Stimulated activated CD8-positive, alpha-beta memory T cell treated with anti-CD3 and anti-CD28 coated beads, Interleukin-7, amount 100 ng/mL, for 1 hour (primary cell): ENCODE measurements around the gene VWA3A.
"Not testable (repeated sequence)": the region's sequence is repeated elsewhere in the genome, so short reads cannot be mapped to it uniquely, and the experiment has no call there.

Experiments
- DNase-seq, 2 donors: peaks; one replicate each; pipeline ENCODE4 v3.0.0-alpha.2; 2020; ENCODE audit warnings: low read depth in 2 of 2

VWA3A gene

DNA sequence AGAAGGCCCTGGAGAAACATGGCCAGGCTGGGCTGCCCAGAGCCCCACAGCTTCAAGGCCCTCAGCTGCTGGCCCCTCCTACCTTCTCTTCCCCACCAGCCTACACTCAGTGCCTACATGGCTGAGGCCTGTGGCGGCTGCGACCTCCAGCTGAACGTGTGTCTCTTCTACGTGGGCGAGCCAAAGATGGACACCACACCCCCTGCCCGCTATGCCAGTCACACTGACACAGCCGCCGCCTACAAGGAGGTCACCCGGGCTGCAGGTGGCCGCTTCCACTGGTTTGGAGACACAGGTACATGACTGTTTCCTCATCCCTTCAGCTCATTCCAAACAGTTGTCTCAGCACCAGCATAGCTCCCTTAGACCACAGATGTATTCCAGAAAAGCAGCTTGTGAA is 40.5 kb downstream of the VWA3A start:
- DNase-seq, result no peak

DNA sequence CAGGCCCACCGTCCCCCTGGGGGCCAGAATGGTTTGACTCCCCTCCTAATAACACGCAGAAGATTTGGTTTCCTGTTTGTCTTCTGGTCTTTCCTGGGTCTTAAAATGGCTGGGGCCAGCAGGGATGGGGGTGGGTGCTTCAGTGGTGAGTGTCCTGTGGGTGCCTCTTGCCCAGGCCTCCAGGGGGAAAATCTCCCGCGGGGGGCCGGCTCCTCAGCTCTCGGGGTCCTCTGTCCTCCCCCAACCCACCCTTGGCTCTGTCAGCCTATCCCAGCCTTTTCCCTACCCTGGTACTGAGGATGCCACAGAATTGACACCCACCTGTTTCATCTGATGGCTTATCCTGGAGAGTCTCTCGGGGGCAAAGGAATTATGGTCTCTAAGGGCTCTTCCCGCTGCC is 46.1 kb downstream of the VWA3A start:
- DNase-seq, result no peak

DNA sequence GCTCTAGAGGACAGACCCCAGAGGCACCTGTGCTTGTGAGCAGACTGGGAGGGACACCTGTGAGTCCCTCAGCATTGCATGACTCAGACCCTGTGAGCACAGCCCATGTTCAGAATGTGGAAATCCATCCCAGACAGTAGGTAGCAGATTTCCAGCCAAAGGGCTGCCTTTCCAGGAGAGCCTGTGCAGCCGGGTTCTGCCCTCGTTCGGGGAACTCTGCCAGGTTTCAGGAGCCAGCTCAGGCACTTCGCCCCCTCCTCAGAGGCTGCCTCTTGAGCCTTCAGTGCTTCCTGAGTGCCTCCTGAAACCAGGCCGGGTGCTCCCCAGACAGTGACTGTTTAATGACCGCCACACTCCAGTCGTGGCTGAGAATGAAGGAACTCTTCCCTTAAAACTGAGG is 46.7 kb downstream of the VWA3A start:
- DNase-seq, result no peak

DNA sequence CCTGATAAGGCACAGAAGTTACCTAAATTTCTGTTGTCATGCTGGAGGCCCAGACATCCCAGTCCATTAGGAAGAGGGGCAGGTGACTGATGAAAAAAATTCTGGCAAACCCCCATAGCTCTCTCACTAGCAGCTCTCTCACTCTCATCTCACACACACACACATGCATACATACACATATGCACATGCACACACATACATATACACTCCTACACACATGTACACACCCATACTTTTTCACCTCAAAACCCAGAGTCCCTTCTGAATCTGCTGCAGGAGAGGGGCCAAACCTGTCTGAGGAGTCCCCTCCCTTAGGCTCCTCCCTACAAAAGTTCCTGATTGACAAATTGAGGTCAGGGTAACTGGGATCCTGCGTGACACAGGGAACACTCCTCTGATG is 47.4 kb downstream of the VWA3A start:
- no peak for DNase-seq

DNA sequence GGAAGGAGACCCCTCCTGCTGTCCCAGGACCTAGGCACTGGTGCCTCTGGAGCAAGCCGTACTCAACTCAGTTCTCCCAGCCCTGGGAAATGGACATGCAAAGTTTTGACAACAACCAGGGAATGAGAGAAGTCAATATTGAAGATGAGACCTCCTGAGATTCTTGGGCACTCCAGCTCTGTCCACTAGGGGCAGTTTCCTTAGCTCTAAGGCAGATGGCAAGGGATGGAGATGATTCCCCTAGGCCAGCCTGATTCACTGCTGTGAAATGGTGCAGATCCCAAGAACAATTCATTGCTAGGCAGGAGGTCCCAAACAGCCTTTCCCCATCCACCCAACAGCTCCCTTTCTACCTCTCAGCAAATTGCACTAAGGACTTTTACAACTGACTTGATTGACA is 49.4 kb downstream of the VWA3A start:
- DNase-seq, result no peak

DNA sequence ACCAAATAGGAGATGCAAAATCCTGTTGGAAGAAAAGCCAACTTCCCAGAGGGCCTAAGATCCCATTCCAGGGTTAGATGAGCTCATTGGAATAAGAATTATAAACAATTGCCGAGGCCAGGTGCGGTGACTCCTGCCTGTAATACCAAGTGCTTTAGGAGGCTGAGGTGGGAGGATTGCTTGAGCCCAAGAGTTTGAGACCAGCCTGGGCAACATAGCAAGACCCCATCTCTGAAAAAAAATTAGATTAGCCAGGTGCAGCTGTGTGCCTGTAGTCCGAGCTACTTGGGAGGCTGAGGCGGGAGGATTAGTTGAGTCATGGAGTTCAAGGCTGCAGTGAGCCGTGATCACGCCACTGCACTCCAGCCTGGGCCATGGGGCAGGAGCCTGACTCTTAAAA is 52.2 kb downstream of the VWA3A start:
- no peak for DNase-seq

DNA sequence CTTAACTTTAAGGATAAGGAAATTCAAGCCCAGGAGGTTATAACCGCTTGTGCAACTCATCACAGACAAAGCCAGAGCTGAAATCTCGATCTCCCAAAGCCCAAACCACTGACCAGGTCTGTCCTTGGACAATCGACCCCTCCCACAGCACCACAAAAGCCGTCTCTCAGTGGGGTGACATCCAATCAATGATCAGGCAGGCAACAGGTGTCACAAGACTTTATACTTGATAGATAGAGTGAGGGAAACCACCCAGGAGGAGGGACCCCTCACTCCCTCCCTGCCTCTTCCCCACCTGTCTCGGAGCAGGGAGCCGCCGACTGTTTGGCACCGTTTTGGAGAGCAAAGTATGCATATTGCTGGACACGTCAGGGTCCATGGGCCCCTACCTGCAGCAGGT is 55.5 kb downstream of the VWA3A start:
- no peak for DNase-seq

DNA sequence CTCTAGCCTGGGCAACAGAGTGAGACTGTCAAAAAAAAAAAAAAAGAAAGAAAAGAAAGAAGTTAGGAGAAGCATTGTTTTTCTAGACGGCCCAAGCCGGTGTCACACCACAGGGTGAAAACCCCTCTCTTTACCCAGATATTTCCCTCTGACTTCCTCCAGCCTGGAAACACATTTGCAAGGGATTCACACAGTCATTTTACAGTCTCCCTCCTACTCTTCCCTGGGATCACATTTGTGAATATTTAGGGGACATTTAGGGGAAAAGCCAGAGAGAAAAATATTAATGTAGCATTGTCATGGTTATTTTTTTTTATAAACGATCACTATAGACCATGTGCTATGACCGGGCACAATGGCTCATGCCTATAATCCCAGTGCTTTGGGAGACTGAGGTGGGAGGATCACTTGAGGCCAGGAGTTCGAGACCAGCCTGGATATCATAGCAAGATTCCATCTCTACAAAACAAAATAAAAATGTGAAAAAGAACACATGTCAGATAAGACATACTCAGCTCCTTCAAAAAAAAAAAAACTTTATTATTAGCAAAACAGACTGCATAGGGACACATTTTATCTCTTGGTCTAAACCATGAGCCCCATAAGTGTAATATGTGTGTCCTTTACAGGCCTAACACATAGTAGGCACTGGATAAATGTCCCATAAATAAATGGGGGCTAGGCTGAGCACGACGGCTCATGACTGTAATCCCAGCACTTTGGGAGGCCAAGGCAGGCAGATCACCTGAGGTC is 59.1 kb downstream of the VWA3A start:
- no peak for DNase-seq

DNA sequence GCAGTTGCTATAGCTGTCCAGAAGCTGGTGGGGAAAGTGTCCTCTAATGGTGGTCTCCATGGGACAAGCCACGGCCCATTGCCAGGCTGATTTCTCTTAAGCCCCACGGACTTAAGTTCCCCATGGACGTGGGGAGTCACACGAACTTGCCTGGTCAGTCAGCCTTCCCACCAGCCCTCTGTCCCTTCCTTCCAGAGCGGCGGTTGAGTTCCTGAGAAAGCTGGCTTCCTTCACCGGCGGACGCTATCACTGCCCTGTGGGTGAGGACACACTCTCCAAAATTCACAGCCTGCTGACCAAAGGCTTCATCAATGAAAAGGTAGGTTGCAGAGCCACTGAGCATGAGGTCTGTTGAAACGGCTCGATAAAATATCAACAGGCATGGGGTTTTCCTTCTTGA is 60.0 kb downstream of the VWA3A start:
- no peak for DNase-seq

DNA sequence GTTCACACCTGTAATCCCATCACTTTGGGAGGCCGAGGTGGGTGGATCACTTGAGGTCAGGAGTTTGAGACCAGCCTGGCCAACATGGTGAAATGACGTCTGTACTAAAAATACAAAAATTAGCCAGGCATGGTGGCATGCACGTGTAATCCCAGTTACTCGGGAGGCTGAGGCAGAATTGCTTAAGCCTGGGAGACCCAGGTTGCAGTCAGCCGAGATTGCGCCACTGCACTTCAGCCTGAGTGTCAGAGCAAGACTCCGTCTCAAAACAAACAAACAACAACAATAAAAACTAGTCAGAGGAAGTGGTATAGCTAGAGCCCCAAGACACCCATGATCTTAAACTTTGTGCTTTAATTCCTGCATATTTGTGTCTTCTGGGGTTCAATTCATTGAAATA is 60.7 kb downstream of the VWA3A start:
- not testable (repeated sequence) for DNase-seq

DNA sequence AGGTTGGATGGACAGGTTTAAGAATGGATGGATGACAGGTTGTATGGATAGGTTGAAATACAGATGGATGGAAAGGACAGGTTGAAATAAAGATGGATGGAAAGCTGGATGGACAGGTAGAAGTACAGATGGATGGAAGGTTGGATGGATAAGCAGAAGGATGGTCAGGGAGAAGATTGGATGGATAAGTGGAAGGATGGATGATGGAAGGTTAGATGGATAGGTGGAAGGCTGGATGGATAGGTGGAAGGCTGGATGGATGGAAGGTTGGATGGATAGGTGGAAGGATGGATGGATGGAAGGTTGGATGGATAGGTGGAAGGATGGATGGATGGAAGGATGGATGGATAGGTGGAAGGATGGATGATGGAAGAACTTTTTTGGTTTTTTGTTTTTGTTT is 69.1 kb downstream of the VWA3A start:
- DNase-seq, result no peak

DNA sequence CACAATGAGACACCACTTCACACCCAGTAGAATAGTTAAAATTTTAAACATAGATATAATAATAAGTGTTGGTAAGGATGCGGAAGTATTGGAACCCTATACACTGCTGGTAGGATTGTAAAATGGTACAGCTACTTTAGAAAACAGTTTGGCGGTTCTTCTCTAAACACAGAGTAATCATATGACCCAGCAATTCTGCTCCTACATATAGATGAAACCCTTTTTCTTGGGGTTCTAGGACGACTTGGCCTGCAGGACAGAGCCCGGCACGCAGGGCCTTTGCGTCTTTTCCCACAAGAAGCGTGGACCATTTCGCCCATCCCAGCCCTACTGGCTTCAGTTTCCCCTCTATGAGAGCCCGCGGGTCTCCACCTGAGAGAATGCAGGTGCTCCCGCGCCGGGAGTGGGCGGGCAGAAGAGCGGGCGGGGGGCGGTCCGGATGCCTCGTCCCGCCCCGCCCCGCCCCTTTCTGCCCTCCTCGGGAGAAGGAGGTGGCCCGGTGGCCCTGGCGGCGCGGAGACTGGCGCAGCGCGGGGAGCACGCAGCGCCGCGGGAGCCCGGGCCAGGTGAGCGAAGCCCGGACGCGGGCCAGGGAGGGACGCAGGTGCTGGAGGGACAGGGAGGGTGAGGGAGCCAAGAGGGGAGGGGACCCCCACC is 69.8 kb downstream of the VWA3A start, which contains the start of gene SDR42E2:
Gene SDR42E2 (plus strand): TSS at position 508 of the 657 bp plus-strand sequence. CDS start 3,077 bp downstream, outside the sequence.
- DNase-seq, result peak; percentile 4 to 7

DNA sequence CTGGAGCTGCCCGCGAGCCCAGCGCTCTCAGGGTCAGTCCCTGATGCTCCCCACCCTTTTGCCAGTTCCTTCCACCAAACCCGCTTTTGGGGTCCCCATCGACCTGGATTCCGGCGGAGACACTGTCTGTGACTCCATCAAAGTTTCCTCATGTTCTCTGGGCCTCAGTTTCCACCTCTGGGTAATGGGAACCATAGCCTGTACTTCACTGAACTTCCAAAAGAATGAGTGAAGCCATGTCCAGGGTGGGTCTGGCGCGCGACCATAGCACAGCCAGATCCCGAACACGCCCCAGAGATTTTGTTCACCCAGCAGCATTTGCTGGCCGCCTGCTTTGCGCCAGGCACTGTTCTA is 70.3 kb downstream of the VWA3A start:
- DNase-seq, result no peak

DNA sequence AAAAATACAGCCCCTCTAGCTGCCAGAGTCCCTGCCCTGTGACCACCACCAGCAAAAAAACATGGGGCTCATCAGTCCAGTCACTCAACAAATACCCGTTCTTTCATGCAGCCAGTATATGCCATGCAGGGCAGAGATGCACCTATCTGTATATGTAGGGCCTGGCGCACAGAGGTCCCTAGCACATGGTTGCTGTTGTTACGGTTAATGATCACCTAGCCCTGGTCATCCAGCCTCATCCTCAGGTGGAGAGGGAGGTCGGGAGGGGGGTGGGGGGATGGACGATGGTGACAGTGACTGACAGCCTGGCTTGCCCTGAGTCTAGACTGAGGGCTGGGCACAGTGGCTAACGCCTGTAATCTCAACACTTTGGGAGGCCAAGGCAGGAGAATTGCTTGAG is 71.5 kb downstream of the VWA3A start:
- no peak for DNase-seq

DNA sequence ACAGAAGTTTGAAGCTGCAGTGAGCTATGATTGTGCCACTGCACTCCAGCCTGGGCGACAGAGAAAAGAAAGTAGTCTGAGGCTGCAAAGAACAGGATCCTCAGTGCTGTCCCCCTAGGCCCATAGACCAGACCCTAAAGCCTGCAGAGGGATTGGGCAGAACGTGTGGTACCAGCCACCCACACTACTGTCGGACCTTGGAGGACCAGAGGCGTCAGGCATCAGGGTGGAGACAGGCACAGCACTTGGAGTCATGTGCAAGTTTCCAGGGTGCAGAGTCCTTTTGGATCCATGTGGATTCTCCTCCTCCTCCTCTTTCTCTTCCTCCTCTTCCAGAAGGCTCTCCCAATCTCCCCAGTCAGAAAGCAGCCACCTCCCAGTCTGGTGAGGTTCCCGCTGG is 72.1 kb downstream of the VWA3A start:
- DNase-seq, result no peak

DNA sequence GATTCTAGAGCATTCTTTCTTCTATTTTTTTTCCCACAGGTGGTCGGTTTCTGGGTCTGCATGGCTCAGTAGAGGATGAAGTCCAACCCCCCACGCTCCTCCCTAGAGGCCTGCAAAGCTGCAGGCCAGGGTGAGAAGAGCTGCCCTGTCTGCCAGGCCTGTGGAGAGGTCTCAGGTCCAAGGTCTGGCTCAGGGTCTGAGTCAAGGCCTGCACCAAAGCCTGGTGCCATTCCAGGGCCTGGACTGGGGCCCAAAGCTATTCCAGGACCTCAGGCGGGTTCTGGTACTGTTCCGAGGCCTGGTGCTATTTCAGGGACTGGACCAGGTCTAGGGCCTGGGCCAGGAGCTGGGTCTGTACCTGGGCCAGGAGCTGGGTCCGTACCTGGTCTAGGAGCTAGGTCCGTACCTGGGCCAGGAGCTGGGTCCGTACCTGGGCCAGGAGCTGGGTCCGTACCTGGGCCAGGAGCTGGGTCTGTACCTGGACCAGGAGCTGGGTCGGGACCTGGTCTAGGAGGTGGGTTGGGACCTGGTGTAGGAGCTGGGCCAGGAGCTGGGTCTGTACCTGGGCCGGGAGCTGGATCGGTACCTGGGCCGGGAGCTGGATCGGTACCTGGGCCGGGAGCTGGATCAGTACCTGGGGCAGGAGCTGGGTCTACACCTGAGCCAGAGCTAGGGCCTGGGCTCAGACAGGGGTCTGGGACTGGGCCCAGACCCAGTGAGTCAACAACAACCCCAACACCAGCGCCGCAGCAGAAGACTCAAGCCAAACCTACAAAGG is 73.4 kb downstream of the VWA3A start:
- DNase-seq, result no peak

DNA sequence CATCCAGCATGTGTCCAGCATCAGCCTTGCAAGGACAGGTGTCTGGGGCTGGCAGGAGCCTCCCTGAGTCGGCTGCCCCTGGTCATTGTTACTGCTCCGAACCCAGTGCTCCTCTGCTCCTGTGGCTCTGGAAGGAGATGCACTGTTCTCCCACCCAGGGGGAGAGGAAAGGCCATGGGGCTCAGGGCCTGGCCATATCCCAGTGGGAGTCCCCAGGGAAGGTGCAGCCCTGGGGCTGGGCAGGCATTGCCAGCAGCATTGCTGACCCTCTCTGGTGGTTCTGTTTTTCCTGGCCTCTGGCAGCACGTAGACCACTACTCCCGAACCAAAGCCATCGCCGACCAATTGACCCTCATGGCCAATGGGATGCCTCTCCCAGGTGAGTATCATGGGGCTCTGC is 79.6 kb downstream of the VWA3A start:
- DNase-seq, result no peak

DNA sequence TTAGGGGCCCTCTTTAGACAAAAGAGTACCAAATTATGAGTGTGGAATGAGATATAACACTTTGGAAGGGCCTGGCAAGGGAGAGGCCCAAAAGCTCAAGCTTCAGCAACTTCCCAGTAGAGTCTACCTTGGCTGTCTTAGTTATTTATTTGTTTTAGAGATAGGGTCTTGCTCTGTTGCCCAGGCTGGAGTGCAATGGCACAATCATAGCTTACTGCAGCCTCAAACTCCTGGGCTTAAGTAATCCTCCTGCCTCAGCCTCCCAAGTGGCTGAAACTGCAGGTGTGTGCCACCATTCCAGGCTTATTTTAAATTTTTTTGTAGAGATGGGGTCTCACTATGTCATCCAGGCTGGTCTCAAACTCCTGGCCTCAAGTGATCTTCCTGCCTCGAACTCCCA is 80.3 kb downstream of the VWA3A start:
- DNase-seq, result not testable (repeated sequence)

DNA sequence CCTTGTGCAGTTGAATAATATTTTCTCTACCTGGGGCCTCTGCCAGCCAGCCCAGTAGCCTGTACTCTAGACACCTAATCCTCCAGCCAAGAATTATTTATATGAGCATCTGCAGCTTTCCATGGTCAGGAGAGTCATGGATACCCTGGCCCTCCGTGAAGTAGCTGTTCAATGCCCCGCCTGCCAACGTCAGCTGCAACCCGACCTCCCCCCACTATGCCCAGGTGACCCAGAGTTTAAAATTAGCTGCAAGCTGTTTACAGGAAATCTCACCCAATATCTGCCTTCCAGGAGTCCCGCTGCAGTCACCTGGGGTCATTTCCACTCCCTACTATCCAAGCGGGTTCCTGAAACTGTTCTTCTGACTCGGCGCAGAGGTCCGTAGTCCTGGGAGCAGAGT is 82.3 kb downstream of the VWA3A start:
- no peak for DNase-seq

DNA sequence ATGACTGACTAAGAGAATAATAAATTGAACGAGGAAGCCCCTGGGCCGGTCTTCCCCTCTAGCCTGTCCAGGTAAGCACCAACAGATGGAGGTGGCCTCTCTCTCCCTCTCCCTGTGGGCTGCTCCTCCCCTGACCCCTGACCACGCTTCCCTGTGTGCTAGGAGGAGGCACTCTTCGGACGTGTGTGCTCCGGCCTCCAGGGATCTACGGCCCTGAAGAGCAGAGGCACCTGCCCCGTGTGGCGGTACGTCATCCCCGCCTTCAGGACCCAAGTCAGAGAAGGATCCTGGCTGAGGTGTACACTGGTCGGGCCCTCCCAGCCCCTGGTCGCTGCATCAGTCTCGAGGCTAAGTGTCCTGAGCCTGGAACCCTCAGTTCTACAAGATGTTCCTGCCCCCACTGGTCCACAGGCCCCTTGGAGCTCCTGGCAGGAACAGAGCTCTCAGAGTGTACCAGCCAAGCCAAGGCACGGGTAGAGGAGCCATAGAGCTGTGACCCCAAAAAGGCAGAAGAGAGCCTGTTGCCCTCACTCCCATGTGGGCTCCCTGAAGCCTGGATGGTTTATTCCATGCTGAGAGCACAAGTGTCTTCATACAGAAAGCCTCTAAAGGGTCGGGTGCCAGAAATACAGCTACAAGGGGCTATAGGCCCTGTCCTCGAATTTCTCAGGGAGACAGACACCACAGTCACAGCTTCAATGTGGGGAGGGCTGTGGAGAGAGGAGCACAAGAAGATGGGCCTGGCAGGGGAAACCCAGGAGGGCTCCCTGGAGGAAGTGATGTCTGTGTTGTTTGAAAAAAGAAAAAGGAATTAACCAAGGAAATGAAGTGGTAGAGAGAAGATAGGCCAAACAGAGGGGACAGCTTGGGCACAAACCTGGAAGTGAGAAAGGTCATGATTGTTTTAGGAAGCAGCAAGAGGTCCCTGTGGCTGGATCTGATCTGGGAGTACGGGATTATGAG is 85.9 kb downstream of the VWA3A start:
- no peak for DNase-seq

DNA sequence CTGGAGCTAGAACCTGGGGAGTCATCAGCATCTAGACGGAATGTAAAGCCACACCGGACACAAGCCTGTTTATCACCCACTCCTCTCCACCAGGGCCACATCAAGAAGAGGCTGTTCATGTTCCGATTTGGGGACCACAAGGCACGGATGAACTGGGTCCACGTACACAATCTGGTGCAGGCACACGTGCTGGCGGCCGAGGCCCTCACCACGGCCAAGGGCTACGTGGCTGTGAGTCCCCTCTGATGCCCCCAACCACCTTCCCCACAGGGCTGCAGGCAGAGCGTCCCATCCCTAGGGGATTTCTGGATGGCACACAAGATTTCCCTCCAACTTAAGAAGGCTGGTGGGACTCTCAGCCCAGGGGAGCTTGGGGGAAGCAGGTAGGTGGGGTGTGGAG is 89.1 kb downstream of the VWA3A start:
- no peak for DNase-seq

DNA sequence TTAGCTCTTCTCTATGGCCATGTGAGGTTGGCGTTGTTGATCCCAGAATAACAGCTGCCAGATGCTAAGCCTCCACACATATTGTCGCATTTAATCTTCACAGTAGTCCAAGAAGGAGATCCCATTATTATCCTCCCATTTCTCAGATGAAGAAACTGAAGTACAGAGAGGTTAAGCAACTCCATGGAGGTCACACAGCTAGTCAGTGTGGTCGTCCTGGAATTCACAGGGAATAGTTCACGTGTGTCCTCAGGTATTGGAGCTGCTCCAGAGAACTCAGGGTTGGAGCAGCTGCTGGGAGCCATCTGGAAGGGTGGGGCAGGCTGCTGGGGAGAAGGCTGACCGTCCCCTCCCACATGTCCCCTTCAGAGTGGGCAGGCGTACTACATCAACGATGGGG is 89.5 kb downstream of the VWA3A start:
- DNase-seq, result no peak
